A549 (cell line): ENCODE measurements around the gene INSL4. TPM values are rescaled to one million over a fixed set of nuclear protein-coding genes. Genes with fewer than 3 reads are reported as not detected.

Source experiments
- ATAC-seq, 2 experiments: fragments of 200-7000 bp in 1 of 2; fragments of >200 bp in 1 of 2; cut with Nextera tagmentation in 1 of 2; cut with Tn5 transposase in 1 of 2; 3 replicates each; pipeline versions ENCODE4 v1.8.0 to v1.9.1; 2018 to 2020; ENCODE audit warnings: mild to moderate bottlenecking in 1 of 2, moderate library complexity in 1 of 2
- CTCF ChIA-PET: fragments of 300-600 bp; sonication (Branson Sonifier 250); formaldehyde crosslinking; extraction: SDS; loops from one replicate; lab custom pipeline; 2021; ENCODE audit warnings: antibody characterized with exemption, inconsistent platforms; lab: Yijun Ruan, JAX
- POLR2A ChIA-PET: fragments of 350-600 bp; formaldehyde crosslinking; extraction: SDS; loops from one replicate; lab custom pipeline; 2021; ENCODE audit warnings: antibody characterized with exemption, inconsistent platforms; lab: Yijun Ruan, JAX
- DNase-seq, 2 experiments: peaks; one replicate each; pipeline versions ENCODE4 v3.0.0 to v3.0.0-alpha.2; 2011 to 2016; ENCODE audit warnings: low read depth in 1 of 2, low spot score in 1 of 2
- FAIRE-seq: peaks from 2 replicates; lab custom pipeline; 2011; peaks lifted over from hg19 to GRCh38; lab: Jason Lieb, UNC
- H3K27ac ChIP-seq, 2 experiments: fragments of >200 bp; sonication (Bioruptor Twin); formaldehyde crosslinking; 3 replicates each; pipeline ENCODE4 v1.5.1; 2016 to 2017
- H3K4me1 ChIP-seq: fragments of >200 bp; sonication (Bioruptor Twin); formaldehyde crosslinking; 3 replicates; pipeline ENCODE4 v1.6.1; 2016
- H3K4me2 ChIP-seq: fragments of >200 bp; sonication (Bioruptor Twin); formaldehyde crosslinking; 3 replicates; pipeline ENCODE4 v1.6.1; 2016
- H3K4me3 ChIP-seq: fragments of >200 bp; sonication (Bioruptor Twin); formaldehyde crosslinking; 3 replicates; pipeline ENCODE4 v1.5.1; 2016
- H3K9me3 ChIP-seq: fragments of >200 bp; sonication (Bioruptor Twin); formaldehyde crosslinking; 3 replicates; pipeline ENCODE4 v1.6.1; 2016
- BCL3 ChIP-seq: fragments of >200 bp; sonication (Bioruptor Twin); formaldehyde crosslinking; IDR thresholded peaks from 3 replicates; pipeline ENCODE4 v1.6.1; 2016
- CBX8 ChIP-seq: fragments of 200-600 bp; sonication (generic); IDR thresholded peaks from 2 replicates; pipeline ENCODE4 v1.6.1; 2016
- CHD2 ChIP-seq: fragments of 150-350 bp; IDR thresholded peaks from 2 replicates; pipeline ENCODE4 v1.6.1; 2014; ENCODE audit warnings: low read length; ENCODE audit not compliant: partially characterized antibody
- CHD4 ChIP-seq: fragments of 200-600 bp; sonication (generic); IDR thresholded peaks from 2 replicates; pipeline ENCODE4 v1.6.1; 2016; ENCODE audit warnings: antibody characterized with exemption, mild to moderate bottlenecking, borderline replicate concordance
- CTCF ChIP-seq: fragments of >200 bp; sonication (Bioruptor Twin); formaldehyde crosslinking; IDR thresholded peaks from 3 replicates; pipeline ENCODE4 v1.5.1; 2016
- E2F6 ChIP-seq: IDR thresholded peaks from 2 replicates; pipeline ENCODE4 v1.6.1; 2012; ENCODE audit warnings: low read depth, borderline replicate concordance
- EHF ChIP-seq: fragments of 250-450 bp; sonication (Bioruptor Pico); IDR thresholded peaks from 2 replicates; pipeline ENCODE4 v1.5.0; 2020; ENCODE audit warnings: mild to moderate bottlenecking
- EHMT2 ChIP-seq: fragments of 200-600 bp; sonication (generic); IDR thresholded peaks from 2 replicates; pipeline ENCODE4 v1.6.1; 2016; ENCODE audit warnings: antibody characterized with exemption, low read depth, mild to moderate bottlenecking, moderate library complexity
- FOSB ChIP-seq: fragments of 250-450 bp; sonication (Bioruptor Pico); IDR thresholded peaks from 2 replicates; pipeline ENCODE4 v1.5.0; 2020; ENCODE audit warnings: mild to moderate bottlenecking, moderate library complexity
- HDAC2 ChIP-seq: fragments of 200-600 bp; sonication (generic); IDR thresholded peaks from 2 replicates; pipeline ENCODE4 v1.6.1; 2016
- HES2 ChIP-seq: fragments of >200 bp; sonication (Bioruptor Twin); formaldehyde crosslinking; IDR thresholded peaks from 2 replicates; pipeline ENCODE4 v1.6.1; 2016
- HOXA7 ChIP-seq: fragments of 250-450 bp; sonication (Bioruptor Pico); IDR thresholded peaks from 2 replicates; pipeline ENCODE4 v1.5.0; 2020; ENCODE audit warnings: mild to moderate bottlenecking, moderate library complexity
- HOXB13 ChIP-seq: fragments of 250-450 bp; sonication (Bioruptor Pico); IDR thresholded peaks from 2 replicates; pipeline ENCODE4 v1.5.0; 2020; ENCODE audit warnings: low read depth, mild to moderate bottlenecking, moderate library complexity
- MYC ChIP-seq: IDR thresholded peaks from 2 replicates; pipeline ENCODE4 v1.6.1; 2012; ENCODE audit warnings: mild to moderate bottlenecking, inconsistent platforms, low read length, improper control_type of control experiment, borderline replicate concordance
- NFE2L2 ChIP-seq: fragments of 150-350 bp; conservative IDR thresholded peaks from 2 replicates; pipeline ENCODE4 v1.6.1; 2014; ENCODE audit warnings: low read length
- NPAS2 ChIP-seq: fragments of 250-450 bp; sonication (Bioruptor Pico); IDR thresholded peaks from 2 replicates; pipeline ENCODE4 v1.8.0; 2022; ENCODE audit warnings: mild to moderate bottlenecking, moderate library complexity, borderline replicate concordance
- PBX3 ChIP-seq: IDR thresholded peaks from 2 replicates; pipeline ENCODE4 v1.6.1; 2012
- PHF8 ChIP-seq: fragments of 200-600 bp; sonication (generic); IDR thresholded peaks from 2 replicates; pipeline ENCODE4 v1.6.1; 2016; ENCODE audit warnings: low read depth, mild to moderate bottlenecking, antibody characterized with exemption, moderate library complexity, borderline replicate concordance
- RAD21 ChIP-seq, 2 experiments: fragments of >200 bp in 1 of 2; sonication (Bioruptor Twin) in 1 of 2; formaldehyde crosslinking in 1 of 2; IDR thresholded peaks in 1 of 2; conservative IDR thresholded peaks in 1 of 2; 2 replicates in 1 of 2; 3 replicates in 1 of 2; pipeline ENCODE4 v1.6.1; 2012 to 2018; ENCODE audit warnings: inconsistent platforms in 1 of 2
- RARB ChIP-seq: fragments of 250-450 bp; sonication (Bioruptor Pico); IDR thresholded peaks from 2 replicates; pipeline ENCODE4 v1.8.0; 2021; ENCODE audit warnings: mild to moderate bottlenecking, moderate library complexity
- RCOR1 ChIP-seq: fragments of 150-350 bp; IDR thresholded peaks from 2 replicates; pipeline ENCODE4 v1.6.1; 2014; ENCODE audit warnings: antibody characterized with exemption, low read length, low read depth
- REST ChIP-seq: fragments of 200-600 bp; sonication (generic); IDR thresholded peaks from 2 replicates; pipeline ENCODE4 v1.6.1; 2016; ENCODE audit warnings: antibody characterized with exemption, mild to moderate bottlenecking, moderate library complexity
- SMC3 ChIP-seq: fragments of >200 bp; sonication (Bioruptor Twin); formaldehyde crosslinking; IDR thresholded peaks from 3 replicates; pipeline ENCODE4 v1.6.1; 2018; ENCODE audit warnings: inconsistent platforms
- TFCP2L1 ChIP-seq: fragments of 250-450 bp; sonication (Bioruptor Pico); IDR thresholded peaks from 2 replicates; pipeline ENCODE4 v1.5.0; 2021; ENCODE audit warnings: mild to moderate bottlenecking
- ZC3H11A ChIP-seq: fragments of 450-650 bp; IDR thresholded peaks from 2 replicates; pipeline ENCODE4 v1.6.1; 2014; ENCODE audit warnings: antibody characterized with exemption, mild to moderate bottlenecking
- ZFP36 ChIP-seq: fragments of 450-650 bp; IDR thresholded peaks from 2 replicates; pipeline ENCODE4 v1.6.1; 2014; ENCODE audit warnings: borderline replicate concordance; ENCODE audit not compliant: partially characterized antibody
- ZNF302 ChIP-seq: fragments of 250-450 bp; sonication (Bioruptor Pico); IDR thresholded peaks from 2 replicates; pipeline ENCODE4 v1.9.0; 2021; ENCODE audit warnings: inconsistent platforms, mild to moderate bottlenecking, moderate library complexity
- ZSCAN20 ChIP-seq: fragments of 250-450 bp; sonication (Bioruptor Pico); IDR thresholded peaks from 2 replicates; pipeline ENCODE4 v1.8.0; 2022; ENCODE audit warnings: mild to moderate bottlenecking, moderate library complexity
- WGBS: methylation state at CpG from one replicate; pipeline ENCODE4 v1.1.6; 2017; ENCODE audit errors: missing lambda C conversion rate; 5-methylcytosine and 5-hydroxymethylcytosine counted together
- polyA plus RNA-seq, 4 experiments: library from polyadenylated mRNA; depleted of rRNA in 3 of 4; stranded (reverse); fragments of >200 nt; fragmentation: RNase III in 1 of 4; extraction: RNeasy Plus Mini Kit Qiagen cat#74134 plus additional on column Dnase treatment in 1 of 4; gene quantifications; 2 replicates in 3 of 4; 3 replicates in 1 of 4; pipeline ENCODE4 v1.2.3, GENCODE V29; 2011 to 2017

The INSL4 gene
- polyA plus RNA-seq, 2 of the 4 experiments (the other 2 are of a cell fraction): 12.1 to 54.0 TPM

GRCh38 chr9:5264219-5264595 lies 33.0 kb downstream of the INSL4 start (continued):
- TF ChIP-seq ZC3H11A (no peak), MYC (no peak), RAD21 (conservative IDR thresholded peaks at IDR 0.05 in 1 of 2, IDR thresholded peaks at IDR 0.05 in 1 of 2) (no peak), FOSB (no peak)

GRCh38 chr9:5265939-5266338 lies 34.7 kb downstream of the INSL4 start:
- H3K27ac ChIP-seq: no peak overlapping the region
- ATAC-seq (peak in 1 of 2 experiments; percentile 67; a peak in 3 of 6 replicates), DNase-seq (no peak), FAIRE-seq (no peak)
- ChIA-PET POLR2A (no interaction called here), CTCF (interaction anchor here (0.9 to 2.7 kb wide), 3 partner anchors 78 to 335 kb away, joined by 3 to 10 read pairs (median 3); no protein-coding TSS in a partner anchor)
- H3K4me2 ChIP-seq: no peak overlapping the region
- 100% methylated on average over 1 of the region's 1 CpG for WGBS
- H3K9me3 ChIP-seq: no peaks in the 10 kb centered on the region
- H3K4me3 ChIP-seq: no peak overlapping the region
- TF ChIP-seq CHD2 (no peak), CTCF (no peak), RARB (CRISPR knock-in tag) (no peak), ZC3H11A (no peak), MYC (no peak), HDAC2 (no peak), EHF (CRISPR knock-in tag) (no peak), EHMT2 (no peak), ZSCAN20 (CRISPR knock-in tag) (no peak), NPAS2 (CRISPR knock-in tag) (no peak), E2F6 (no peak)
- H3K4me1 ChIP-seq: peaks cover 12% of the 10 kb centered on the region; the same call in 2 of the 3 replicates

GRCh38 chr9:5269249-5269715 lies 38.1 kb downstream of the INSL4 start:
- peak overlapping the region; percentile 45 for H3K4me2 ChIP-seq
- peaks cover 10% of the 10 kb centered on the region; the same call in 2 of the 3 replicates for H3K4me1 ChIP-seq
- WGBS: 37% methylated on average over 6 of the region's 6 CpGs
- no peaks in the 10 kb centered on the region for H3K9me3 ChIP-seq
- no peak overlapping the region for H3K4me3 ChIP-seq
- ChIA-PET POLR2A (interaction anchor here (0.7 kb wide), 1 partner anchor 574 kb away, joined by 4 read pairs; no protein-coding TSS in a partner anchor), CTCF (interaction anchor here (1.0 to 3.7 kb wide), 4 partner anchors 9 to 331 kb away, joined by 3 to 16 read pairs (median 4); partner anchors contain the start of gene INSL6)
- FAIRE-seq (peak; percentile 92), DNase-seq (no peak), ATAC-seq (peak in 1 of 2 experiments; percentile 42; a peak in 3 of 6 replicates)
- no peak overlapping the region for H3K27ac ChIP-seq
- TF ChIP-seq BCL3: no peak
- no peak for TF ChIP-seq NFE2L2
- TF ChIP-seq PBX3: no peak
- TF ChIP-seq CHD4: no peak
- no peak for TF ChIP-seq REST
- TF ChIP-seq SMC3: no peak
- no peak for TF ChIP-seq CBX8
- no peak for TF ChIP-seq PHF8
- no peak for TF ChIP-seq HOXB13
- TF ChIP-seq TFCP2L1 (CRISPR knock-in tag): no peak
- TF ChIP-seq RARB (CRISPR knock-in tag): no peak
- no peak for TF ChIP-seq RCOR1
- no peak for TF ChIP-seq HOXA7 (CRISPR knock-in tag)
- TF ChIP-seq ZNF302 (CRISPR knock-in tag): no peak
- no peak for TF ChIP-seq HES2
- no peak for TF ChIP-seq ZFP36
